T-cell (primary cell): ENCODE measurements around the gene KCNAB2. TPM values are rescaled to one million over a fixed set of nuclear protein-coding genes. Genes with fewer than 3 reads are reported as not detected.

Source experiments
- ATAC-seq, 4 experiments: fragments of 200-7000 bp in 3 of 4; fragments of 150-1000 bp in 1 of 4; cut with Tn5 transposase; replicated peaks in 1 of 4; 1 replicate in 3 of 4; 2 replicates in 1 of 4; pipeline ENCODE4 v1.10.0; 2021; ENCODE audit warnings: moderate library complexity in 3 of 4, mild to moderate bottlenecking in 2 of 4, moderate number of reproducible peaks in 1 of 4
- CTCF ChIA-PET, 2 donors: fragments of 300-600 bp; sonication (Branson Sonifier 250); formaldehyde crosslinking; loops; one replicate each; lab custom pipeline; 2022; ENCODE audit warnings: antibody characterized with exemption in 2 of 2; lab: Charles Lee
- POLR2A ChIA-PET, 2 donors: fragments of 300-600 bp; sonication (Branson Sonifier 250); formaldehyde crosslinking; loops; one replicate each; lab custom pipeline; 2022; ENCODE audit warnings: antibody characterized with exemption in 2 of 2; lab: Charles Lee
- DNase-seq, 35 experiments: peaks; one replicate each; pipeline versions ENCODE4 v3.0.0 to v3.0.0-alpha.2; 2013 to 2023
- H3K27ac ChIP-seq: one replicate; pipeline ENCODE4 v1.5.1; 2013; ENCODE audit warnings: low read length
- H3K27me3 ChIP-seq, 2 experiments: replicated peaks in 1 of 2; 1 replicate in 1 of 2; 2 replicates in 1 of 2; pipeline versions ENCODE4 v1.6.1 to v1.7.0; 2013; ENCODE audit warnings: low read length in 1 of 2, mixed read lengths in 1 of 2; ENCODE audit not compliant: control insufficient read depth in 2 of 2, insufficient read depth in 2 of 2; ENCODE audit errors: extremely low read depth in 1 of 2
- H3K36me3 ChIP-seq, 2 donors: 1 replicate in 1 of 2; 2 replicates in 1 of 2; pipeline versions ENCODE4 v1.6.1 to v1.7.0; 2013; ENCODE audit warnings: low read length in 1 of 2; ENCODE audit not compliant: control insufficient read depth in 2 of 2, insufficient read depth in 1 of 2; ENCODE audit errors: extremely low read depth in 1 of 2
- H3K4me1 ChIP-seq, 2 experiments: 1 replicate in 1 of 2; 2 replicates in 1 of 2; pipeline versions ENCODE4 v1.6.1 to v1.7.0; 2013; ENCODE audit warnings: low read length in 2 of 2, mixed read lengths in 1 of 2; ENCODE audit not compliant: insufficient read depth in 2 of 2, control insufficient read depth in 1 of 2; ENCODE audit errors: extremely low read depth in 1 of 2
- H3K4me3 ChIP-seq, 2 donors: 1 replicate in 1 of 2; 2 replicates in 1 of 2; pipeline versions ENCODE4 v1.5.1 to v1.7.0; 2013; ENCODE audit warnings: mild to moderate bottlenecking in 2 of 2, low read length in 1 of 2, moderate library complexity in 1 of 2; ENCODE audit not compliant: control insufficient read depth in 1 of 2; ENCODE audit errors: extremely low read depth in 1 of 2
- H3K9me3 ChIP-seq: 2 replicates; pipeline ENCODE4 v1.7.0; 2013
- H3K27ac Mint-ChIP-seq, 2 donors: one replicate each; pipeline ENCODE4 v1.8.0; 2020 to 2021; ENCODE audit warnings: mild to moderate bottlenecking in 2 of 2, mixed read lengths in 2 of 2
- H3K27me3 Mint-ChIP-seq, 2 donors: one replicate each; pipeline ENCODE4 v1.8.0; 2021 to 2022; ENCODE audit warnings: mixed read lengths in 2 of 2
- H3K36me3 Mint-ChIP-seq: one replicate; pipeline ENCODE4 v1.8.0; 2021; ENCODE audit warnings: mixed read lengths
- H3K4me1 Mint-ChIP-seq, 3 donors: one replicate each; pipeline ENCODE4 v1.8.0; 2020 to 2022; ENCODE audit warnings: mixed read lengths in 3 of 3, mild to moderate bottlenecking in 1 of 3
- H3K4me3 Mint-ChIP-seq, 3 donors: one replicate each; pipeline ENCODE4 v1.8.0; 2020 to 2022; ENCODE audit warnings: mild to moderate bottlenecking in 3 of 3, mixed read lengths in 3 of 3, moderate library complexity in 3 of 3
- H3K9me3 Mint-ChIP-seq, 3 donors: one replicate each; pipeline ENCODE4 v1.8.0; 2020 to 2022; ENCODE audit warnings: mixed read lengths in 3 of 3
- WGBS: methylation state at CpG from one replicate; pipeline ENCODE4 v1.1.5; 2013; ENCODE audit warnings: missing lambda C conversion rate; ENCODE audit not compliant: insufficient coverage; 5-methylcytosine and 5-hydroxymethylcytosine counted together
- total RNA-seq, 35 experiments: library from RNA in 6 of 35; stranded (reverse) in 6 of 35; fragments of 120-200 nt in 1 of 35; gene quantifications; one replicate each; pipeline versions ENCODE4 v1.2.1 to v1.2.4 and lab custom pipeline; 2013 to 2026

KCNAB2 gene
- total RNA-seq, 5 donors from 2014 or later (not counting 1 experiment from before 2014, with no cell fraction given): 181 to 270 (median 252) TPM

DNA sequence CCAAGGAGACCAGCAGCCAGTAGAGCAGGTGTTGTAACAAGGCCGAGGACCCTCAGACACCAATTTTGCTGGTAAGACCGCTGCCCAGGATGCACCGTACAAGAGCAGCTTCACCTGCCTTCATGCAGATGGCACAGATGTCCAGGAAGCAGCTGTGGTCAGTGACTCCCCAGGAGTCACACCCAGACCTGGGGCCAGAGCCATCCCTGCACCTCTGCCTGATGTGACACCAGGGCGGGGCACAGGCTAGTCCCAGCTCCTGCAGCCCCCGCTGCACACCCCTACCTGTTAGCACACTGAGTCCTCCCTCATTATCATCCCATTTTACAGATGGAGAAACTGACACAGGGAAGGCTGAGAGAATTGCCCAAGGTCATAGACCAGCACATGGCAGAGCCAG is 16.3 kb upstream of the KCNAB2 start:
- H3K4me1 Mint-ChIP-seq: peaks cover 77 to 86% (median 77%) of the 10 kb centered on the region in 3 donors
- peaks cover 18% of the 10 kb centered on the region for H3K36me3 Mint-ChIP-seq
- 89% methylated on average over 5 of the region's 5 CpGs for WGBS

DNA sequence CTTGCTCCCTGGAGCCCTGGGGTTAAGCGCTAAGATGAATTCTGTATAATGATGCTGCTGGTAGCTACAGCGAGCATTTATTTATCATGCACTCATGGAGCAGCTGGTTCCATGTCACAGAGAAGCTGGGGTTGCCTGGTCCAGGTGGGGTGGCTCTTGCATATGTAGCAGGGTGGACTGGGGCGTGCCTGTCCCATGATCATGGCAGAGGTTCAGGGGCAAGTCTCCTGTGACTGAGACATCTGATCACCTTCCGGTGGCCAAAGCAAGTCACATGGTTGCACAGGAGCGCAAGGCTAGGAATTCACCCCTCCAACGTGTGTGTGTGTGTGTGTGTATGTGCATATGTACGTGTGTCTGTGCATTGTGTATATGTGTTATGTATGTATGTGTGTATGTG is 15.6 kb upstream of the KCNAB2 start:
- POLR2A ChIA-PET: no interaction called here
- Mint-ChIP-seq H3K27me3 (no peaks in the 10 kb centered on the region), H3K36me3 (peaks cover 23% of the 10 kb centered on the region), H3K4me3 (peak overlapping the region in 2 of 3 donors; percentile 18 to 95), H3K9me3 (no peaks in the 10 kb centered on the region), H3K27ac (peak overlapping the region; percentile 44 to 98), H3K4me1 (peaks cover 81 to 90% (median 81%) of the 10 kb centered on the region in 3 donors)
- no peak overlapping the region for H3K4me3 ChIP-seq
- peaks cover 24 to 99% of the 10 kb centered on the region in 2 experiments for H3K4me1 ChIP-seq
- H3K36me3 ChIP-seq: peaks cover 5 to 40% of the 10 kb centered on the region in 2 donors
- H3K9me3 ChIP-seq: no peaks in the 10 kb centered on the region
- H3K27ac ChIP-seq: no peak overlapping the region
- CTCF ChIA-PET: no interaction called here
- no peaks in the 10 kb centered on the region for H3K27me3 ChIP-seq
- 94% methylated on average over 7 of the region's 7 CpGs for WGBS
- no peak for DNase-seq
- no peak for ATAC-seq

More for the DNA sequence above, 16.3 kb upstream of the KCNAB2 start:
- DNase-seq (no peak), ATAC-seq (no peak)
- peaks cover 5 to 32% of the 10 kb centered on the region in 2 donors for H3K36me3 ChIP-seq
- ChIA-PET POLR2A (no interaction called here), CTCF (interaction anchor here (0.7 kb wide), 2 partner anchors 16 to 98 kb away, joined by 4 to 6 read pairs; no protein-coding TSS in a partner anchor)
- no peaks in the 10 kb centered on the region for H3K27me3 ChIP-seq
- peak overlapping the region; percentile 93 for H3K27ac ChIP-seq
- Mint-ChIP-seq H3K4me3 (peak overlapping the region in 2 of 3 donors; percentile 53 to 95), H3K9me3 (no peaks in the 10 kb centered on the region), H3K27ac (peak overlapping the region; percentile 44 to 98), H3K27me3 (no peaks in the 10 kb centered on the region)
- peaks cover 24 to 95% of the 10 kb centered on the region in 2 experiments for H3K4me1 ChIP-seq
- no peaks in the 10 kb centered on the region for H3K9me3 ChIP-seq
- H3K4me3 ChIP-seq: no peak overlapping the region

DNA sequence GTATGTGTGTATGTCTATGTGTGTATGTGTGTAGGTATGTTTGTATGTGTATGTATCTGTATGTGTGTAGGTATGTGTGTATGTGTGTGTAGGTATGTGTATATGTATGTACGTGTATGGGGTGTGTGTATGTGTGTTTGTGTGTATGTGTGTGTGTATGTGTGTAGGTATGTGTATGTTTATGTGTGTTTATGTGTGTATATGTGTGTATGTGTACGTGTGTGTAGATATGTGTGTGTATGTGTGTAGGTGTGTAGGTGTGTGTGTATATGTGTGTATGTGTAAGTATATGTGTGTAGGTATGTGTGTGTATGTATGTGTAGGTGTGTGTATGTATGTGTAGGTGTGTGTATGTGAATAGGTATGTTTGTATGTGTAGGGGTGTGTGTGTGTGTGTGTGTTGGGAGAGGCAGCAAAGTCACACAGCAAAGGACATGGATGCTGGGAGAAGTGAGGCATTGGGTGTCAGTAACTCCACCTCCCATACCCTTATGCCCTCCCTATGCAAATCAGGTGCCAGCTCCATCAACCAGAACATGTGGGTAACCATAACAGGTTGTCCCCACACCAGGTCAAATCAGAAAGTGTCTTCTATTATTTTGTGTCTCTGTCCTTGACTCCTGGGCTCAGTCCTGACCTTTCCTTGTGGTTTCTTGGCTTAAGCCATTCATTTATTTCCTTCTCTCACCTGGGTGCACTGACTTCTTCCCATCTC is 15.0 kb upstream of the KCNAB2 start:
- 90% methylated on average over 2 of the region's 2 CpGs for WGBS
- Histone ChIP-seq H3K27me3 (no peaks in the 10 kb centered on the region), H3K27ac (no peak overlapping the region), H3K36me3 (peaks cover 5 to 43% of the 10 kb centered on the region in 2 donors), H3K4me3 (no peak overlapping the region), H3K9me3 (no peaks in the 10 kb centered on the region), H3K4me1 (peaks cover 24 to 98% of the 10 kb centered on the region in 2 experiments)
- ATAC-seq (no peak), DNase-seq (no peak)
- Mint-ChIP-seq H3K27ac (peak overlapping the region; percentile 61 to 98), H3K4me3 (peak overlapping the region in 2 of 3 donors; percentile 31 to 95), H3K36me3 (peaks cover 25% of the 10 kb centered on the region), H3K4me1 (peaks cover 85 to 91% (median 86%) of the 10 kb centered on the region in 3 donors), H3K27me3 (no peaks in the 10 kb centered on the region), H3K9me3 (no peaks in the 10 kb centered on the region)
- POLR2A ChIA-PET: no interaction called here
- CTCF ChIA-PET: no interaction called here

DNA sequence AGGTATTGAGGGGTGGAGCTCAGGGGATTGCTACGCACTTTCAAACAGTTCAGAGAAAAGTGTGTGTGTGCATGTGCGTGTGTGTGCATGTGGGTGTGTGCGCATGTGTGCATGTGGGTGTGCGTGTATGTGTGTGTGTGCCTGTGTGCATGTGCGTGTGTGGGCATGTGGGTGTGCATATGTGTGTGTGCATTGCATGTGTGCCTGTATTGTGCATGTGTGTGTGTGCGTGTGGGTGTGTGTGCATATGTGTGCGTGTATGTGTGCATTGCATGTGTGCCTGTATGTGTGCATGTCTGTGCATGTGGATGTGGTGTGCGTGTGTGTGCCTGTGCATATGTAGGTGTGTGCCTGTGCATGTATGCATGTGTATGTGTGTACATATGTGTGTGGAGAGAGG is 12.6 kb upstream of the KCNAB2 start:
- peaks cover 5 to 58% of the 10 kb centered on the region in 2 donors for H3K36me3 ChIP-seq
- Mint-ChIP-seq H3K27ac (peak overlapping the region in 1 of 2 donors; percentile 67), H3K4me3 (peak overlapping the region in 1 of 3 donors; percentile 39), H3K36me3 (peaks cover 32% of the 10 kb centered on the region), H3K27me3 (no peaks in the 10 kb centered on the region), H3K9me3 (no peaks in the 10 kb centered on the region), H3K4me1 (peaks cover 85 to 96% (median 91%) of the 10 kb centered on the region in 3 donors)
- no peak for ATAC-seq
- ChIA-PET POLR2A (no interaction called here), CTCF (interaction anchor here in 1 of 2 donors (0.6 kb wide), 1 partner anchor 101 kb away, joined by 5 read pairs; no protein-coding TSS in a partner anchor)
- DNase-seq: peak in 1 of 35 experiments; percentile 39
- WGBS: 91% methylated on average over 7 of the region's 8 CpGs
- no peak overlapping the region for H3K27ac ChIP-seq
- no peaks in the 10 kb centered on the region for H3K9me3 ChIP-seq
- peaks cover 20 to 97% of the 10 kb centered on the region in 2 experiments for H3K4me1 ChIP-seq
- no peak overlapping the region for H3K4me3 ChIP-seq
- H3K27me3 ChIP-seq: no peaks in the 10 kb centered on the region

DNA sequence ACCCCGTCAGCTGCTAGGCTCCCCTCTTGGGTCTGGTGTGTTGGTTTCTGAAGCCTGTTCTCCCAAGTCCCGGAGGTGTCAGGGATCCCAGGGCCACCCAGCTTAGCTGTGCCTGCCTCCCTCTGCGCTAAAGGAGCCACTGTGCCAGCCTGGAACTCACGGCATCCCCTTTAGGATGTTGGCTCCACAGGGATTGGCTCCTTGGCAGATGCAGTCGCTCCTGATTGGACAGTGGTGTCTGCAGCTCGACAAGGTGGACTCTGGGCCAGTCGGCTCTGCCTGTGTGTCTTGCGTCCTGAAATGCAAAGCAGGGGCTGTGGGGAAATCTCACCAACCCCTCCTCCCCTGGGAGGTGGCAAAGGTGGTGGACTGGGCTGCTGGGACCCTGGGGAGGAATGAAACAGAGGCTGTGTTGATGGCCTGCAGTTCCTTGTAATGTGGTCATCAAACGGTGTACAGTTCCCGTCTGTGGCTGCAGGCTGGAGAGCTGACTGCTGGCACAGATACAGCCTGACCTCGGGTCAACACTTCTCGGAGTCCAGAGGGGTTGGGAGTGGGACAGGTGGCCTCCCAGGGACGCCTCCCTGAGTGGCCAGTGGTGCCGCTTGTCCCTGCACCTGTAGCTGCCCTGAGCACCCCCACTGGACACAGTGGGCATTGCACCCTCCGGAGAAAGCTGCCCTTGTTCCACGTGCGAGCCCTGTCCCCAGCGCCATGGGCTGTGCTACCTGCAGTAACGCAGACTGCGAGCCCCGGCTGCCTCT is 11.5 kb upstream of the KCNAB2 start:
- POLR2A ChIA-PET: no interaction called here
- peak in 20 of 35 experiments; percentile 12 to 54 (median 29) for DNase-seq
- Mint-ChIP-seq H3K36me3 (peaks cover 26% of the 10 kb centered on the region), H3K4me1 (peaks cover 76 to 87% (median 82%) of the 10 kb centered on the region in 3 donors), H3K4me3 (peak overlapping the region in 1 of 3 donors; percentile 20), H3K9me3 (no peaks in the 10 kb centered on the region), H3K27ac (no peak overlapping the region), H3K27me3 (no peaks in the 10 kb centered on the region)
- CTCF ChIA-PET: interaction anchor here (0.6 to 0.8 kb wide), 2 partner anchors 42 to 302 kb away, joined by 3 read pairs; partner anchors contain the start of gene NPHP4 (in 1 of the 2)
- Histone ChIP-seq H3K9me3 (no peaks in the 10 kb centered on the region), H3K27me3 (no peaks in the 10 kb centered on the region), H3K4me1 (peaks cover 15 to 97% of the 10 kb centered on the region in 2 experiments), H3K4me3 (no peak overlapping the region), H3K36me3 (peaks cover 9 to 63% of the 10 kb centered on the region in 2 donors), H3K27ac (no peak overlapping the region)
- peak; percentile 38 to 54 (median 42) for ATAC-seq
- WGBS: 79% methylated on average over 18 of the region's 21 CpGs

DNA sequence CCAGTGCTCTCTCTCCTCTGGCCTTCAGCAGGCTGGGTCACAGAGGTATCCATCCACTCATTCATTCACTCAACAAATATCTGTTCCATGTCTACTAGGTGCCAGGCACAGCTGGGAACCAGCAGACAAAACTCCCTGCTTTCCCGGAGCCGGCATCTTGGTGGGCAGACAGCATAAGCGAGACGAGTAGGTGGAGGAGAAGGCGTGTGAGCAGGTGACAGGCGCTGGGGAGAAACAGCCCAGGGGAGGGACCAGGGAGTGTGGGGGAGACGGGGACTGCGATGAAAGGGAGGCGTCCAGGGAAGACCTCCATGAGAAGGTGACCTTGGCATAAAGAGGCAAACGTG is 11.0 kb upstream of the KCNAB2 start:
- Mint-ChIP-seq H3K27me3 (no peaks in the 10 kb centered on the region), H3K27ac (peak overlapping the region in 1 of 2 donors; percentile 12), H3K4me3 (peak overlapping the region in 1 of 3 donors; percentile 20), H3K36me3 (peaks cover 23% of the 10 kb centered on the region), H3K9me3 (no peaks in the 10 kb centered on the region), H3K4me1 (peaks cover 71 to 83% (median 77%) of the 10 kb centered on the region in 3 donors)
- no peaks in the 10 kb centered on the region for H3K9me3 ChIP-seq
- 73% methylated on average over 9 of the region's 10 CpGs for WGBS
- no peak for ATAC-seq
- ChIA-PET POLR2A (no interaction called here), CTCF (no interaction called here)
- H3K36me3 ChIP-seq: peaks cover 9 to 64% of the 10 kb centered on the region in 2 donors
- DNase-seq: no peak
- no peak overlapping the region for H3K4me3 ChIP-seq
- no peak overlapping the region for H3K27ac ChIP-seq
- H3K27me3 ChIP-seq: no peaks in the 10 kb centered on the region
- peaks cover 13 to 97% of the 10 kb centered on the region in 2 experiments for H3K4me1 ChIP-seq
